ENCODE measurements around the gene IL1RN. TPM values are rescaled to one million over a fixed set of nuclear protein-coding genes. Genes with fewer than 3 reads are reported as not detected.
A peak's percentile ranks its signal among the peaks of the same experiment; 100 is the strongest.

IL1RN gene
- total RNA-seq, 4 donors from 2014 or later, result 129 to 147 (median 135) TPM

GRCh38 chr2:113150258-113150601 is 22.8 kb downstream of the IL1RN start:
- Histone ChIP-seq H3K27ac (no peak overlapping the region), H3K4me3 (no peak overlapping the region), H3K27me3 (no peaks in the 10 kb centered on the region), H3K36me3 (no peaks in the 10 kb centered on the region), H3K9me3 (no peaks in the 10 kb centered on the region), H3K4me1 (no peaks in the 10 kb centered on the region)
- 91% methylated on average over 5 of the region's 5 CpGs for WGBS
- DNase-seq (ENCODE audit: low spot score in 2 of 2), result no peak
- no peak for TF ChIP-seq POLR2A (IDR thresholded peaks at IDR 0.05)
- no peak for TF ChIP-seq CTCF (IDR thresholded peaks at IDR 0.05)
- no peak for TF ChIP-seq EP300 (IDR thresholded peaks at IDR 0.05)
- TF ChIP-seq POLR2AphosphoS5 (IDR thresholded peaks at IDR 0.05), result no peak

- no peak for DNase-seq (ENCODE audit: low spot score in 2 of 2)
- WGBS, result 97% methylated on average over 5 of the region's 5 CpGs
Observed at GRCh38 chr2:113155331-113155730, 27.9 kb downstream of the IL1RN start.

GRCh38 chr2:113156278-113157117 is 29.1 kb downstream of the IL1RN start:
- Histone ChIP-seq H3K4me3 (peak overlapping the region; percentile 67), H3K36me3 (no peaks in the 10 kb centered on the region), H3K9me3 (no peaks in the 10 kb centered on the region), H3K27ac (peak overlapping the region; percentile 87), H3K4me1 (peaks cover 24% of the 10 kb centered on the region), H3K27me3 (peaks cover 10% of the 10 kb centered on the region)
- TF ChIP-seq POLR2A (IDR thresholded peaks at IDR 0.05) (no peak), CTCF (IDR thresholded peaks at IDR 0.05) (no peak), EP300 (IDR thresholded peaks at IDR 0.05) (no peak), POLR2AphosphoS5 (IDR thresholded peaks at IDR 0.05) (no peak)
- no peak for DNase-seq (ENCODE audit: low spot score in 2 of 2)
- 38% methylated on average over 10 of the region's 10 CpGs for WGBS

More at GRCh38 chr2:113155331-113155730, 27.9 kb downstream of the IL1RN start:
- H3K27me3 ChIP-seq, result peaks cover 10% of the 10 kb centered on the region
- no peak overlapping the region for H3K27ac ChIP-seq
- H3K36me3 ChIP-seq, result no peaks in the 10 kb centered on the region
- H3K4me3 ChIP-seq, result no peak overlapping the region
- H3K4me1 ChIP-seq, result peaks cover 24% of the 10 kb centered on the region
- H3K9me3 ChIP-seq, result no peaks in the 10 kb centered on the region
- no peak for TF ChIP-seq EP300 (IDR thresholded peaks at IDR 0.05)
- no peak for TF ChIP-seq CTCF (IDR thresholded peaks at IDR 0.05)
- no peak for TF ChIP-seq POLR2AphosphoS5 (IDR thresholded peaks at IDR 0.05)
- TF ChIP-seq POLR2A (IDR thresholded peaks at IDR 0.05), result no peak

- peaks cover 10% of the 10 kb centered on the region for H3K27me3 ChIP-seq
- no peaks in the 10 kb centered on the region for H3K36me3 ChIP-seq
- 0% methylated on average over 12 of the region's 92 CpGs for WGBS
- H3K9me3 ChIP-seq, result no peaks in the 10 kb centered on the region
- TF ChIP-seq POLR2A (IDR thresholded peaks at IDR 0.05) (no peak), EP300 (IDR thresholded peaks at IDR 0.05) (no peak), POLR2AphosphoS5 (IDR thresholded peaks at IDR 0.05) (no peak), CTCF (IDR thresholded peaks at IDR 0.05) (no peak)
- H3K4me1 ChIP-seq, result peaks cover 24% of the 10 kb centered on the region
- DNase-seq (ENCODE audit: low spot score in 2 of 2), result no peak
- H3K27ac ChIP-seq, result peak overlapping the region; percentile 87
- peak overlapping the region; percentile 67 for H3K4me3 ChIP-seq
Observed at GRCh38 chr2:113157118-113157896, 29.9 kb downstream of the IL1RN start.

All from suprapubic skin (tissue), 4 donors.